Measurements from ENCODE around the gene SLC7A7. TPM values are rescaled to one million over a fixed set of nuclear protein-coding genes. Genes with fewer than 3 reads are reported as not detected.

The SLC7A7 gene
- total and polyA plus RNA-seq, 2 of the 13 experiments (the other 11 are each of a cell fraction or from before 2014, with no cell fraction given) = 0.13 to 0.63 TPM

GRCh38 chr14:22836301-22837113 lies 21.3 kb upstream of the SLC7A7 start, which contains the start of gene MMP14 (continued):
- no peak; the same call in 1 of the 2 replicates for TF ChIP-seq FOXP4 (CRISPR knock-in tag; IDR thresholded peaks at IDR 0.05)
- TF ChIP-seq BHLHE40 (IDR thresholded peaks at IDR 0.05; ENCODE audit: low read length) = no peak
- TF ChIP-seq KLF11 (CRISPR knock-in tag; IDR thresholded peaks at IDR 0.05) = no peak
- TF ChIP-seq MAZ (IDR thresholded peaks at IDR 0.05; ENCODE audit: borderline replicate concordance, low read depth, low read length) = no peak
- TF ChIP-seq MAZ (CRISPR knock-in tag; IDR thresholded peaks at IDR 0.05; ENCODE audit: low read depth) = no peak
- TF ChIP-seq ZFYVE20 (CRISPR knock-in tag; IDR thresholded peaks at IDR 0.05; ENCODE audit: borderline replicate concordance, low read depth) = no peak
- 0 out of 2 replicates have a peak, but pooled peaks have one; percentile 8 for TF ChIP-seq BCL3 (CRISPR knock-in tag; IDR thresholded peaks at IDR 0.05)
- no peak for TF ChIP-seq SUZ12 (IDR thresholded peaks at IDR 0.05; ENCODE audit: low read depth, low read length)
- TF ChIP-seq NR2F1 (CRISPR knock-in tag; IDR thresholded peaks at IDR 0.05) = no peak
- TF ChIP-seq PAX8 (CRISPR knock-in tag; IDR thresholded peaks at IDR 0.05; ENCODE audit: borderline replicate concordance) = no peak
- no peak for TF ChIP-seq PBX3 (CRISPR knock-in tag; IDR thresholded peaks at IDR 0.05; ENCODE audit: borderline replicate concordance)
- TF ChIP-seq TCF7 (IDR thresholded peaks at IDR 0.05; ENCODE audit: low read depth) = no peak
- no peak for TF ChIP-seq SCMH1 (CRISPR knock-in tag; IDR thresholded peaks at IDR 0.05; ENCODE audit: borderline replicate concordance)
- TF ChIP-seq TBP (CRISPR knock-in tag; IDR thresholded peaks at IDR 0.05) = no peak
- TF ChIP-seq TMF1 (CRISPR knock-in tag; IDR thresholded peaks at IDR 0.05; ENCODE audit: low read depth) = no peak
- TF ChIP-seq CBFB (CRISPR knock-in tag; IDR thresholded peaks at IDR 0.05) = no peak; the same call in 1 of the 2 replicates
- TF ChIP-seq ZNF562 (CRISPR knock-in tag; IDR thresholded peaks at IDR 0.05; ENCODE audit: borderline replicate concordance) = no peak
- no peak for TF ChIP-seq SYNCRIP (IDR thresholded peaks at IDR 0.05; ENCODE audit: insufficient read depth, low read depth, low read length)
- no peak for TF ChIP-seq ZNF180 (CRISPR knock-in tag; IDR thresholded peaks at IDR 0.05; ENCODE audit: borderline replicate concordance, low read depth)
- TF ChIP-seq ZBTB49 (CRISPR knock-in tag; IDR thresholded peaks at IDR 0.05; ENCODE audit: borderline replicate concordance) = no peak
- TF ChIP-seq ATF7 (IDR thresholded peaks at IDR 0.05) = no peak
- TF ChIP-seq ATF7 (CRISPR knock-in tag; IDR thresholded peaks at IDR 0.05) = no peak
- 0 out of 2 replicates have a peak, but pooled peaks have one; percentile 29 for TF ChIP-seq ZNF670 (CRISPR knock-in tag; IDR thresholded peaks at IDR 0.05; ENCODE audit: borderline replicate concordance)

All from HepG2 (cell line).